CD4-positive, alpha-beta memory T cell (primary cell): ENCODE data around the gene TMEM50A. TPM values are rescaled to one million over a fixed set of nuclear protein-coding genes. Genes with fewer than 3 reads are reported as not detected.
"Not testable (repeated sequence)": the region's sequence is repeated elsewhere in the genome, so short reads cannot be mapped to it uniquely, and the experiment has no call there.

Source experiments
- CTCF ChIA-PET: fragments of 350-600 bp; sonication (Branson Sonifier 250); formaldehyde crosslinking; loops from one replicate; lab custom pipeline; 2021; ENCODE audit warnings: inconsistent platforms; ENCODE audit not compliant: partially characterized antibody; lab: Charles Lee
- POLR2A ChIA-PET: fragments of 350-600 bp; sonication (Branson Sonifier 250); formaldehyde crosslinking; loops from one replicate; lab custom pipeline; 2021; ENCODE audit not compliant: partially characterized antibody; lab: Charles Lee
- DNase-seq, 5 donors: peaks; one replicate each; pipeline versions ENCODE4 v3.0.0 to v3.0.0-alpha.2; 2020 to 2022; ENCODE audit warnings: mixed read lengths in 1 of 5
- H3K27ac ChIP-seq: one replicate; pipeline ENCODE4 v1.7.0; 2013; ENCODE audit warnings: low read depth, low read length
- H3K27me3 ChIP-seq: 2 replicates; pipeline ENCODE4 v1.7.0; 2013; ENCODE audit warnings: mild to moderate bottlenecking, low read length, moderate library complexity; ENCODE audit not compliant: insufficient read depth
- H3K36me3 ChIP-seq: 2 replicates; pipeline ENCODE4 v1.7.0; 2013; ENCODE audit warnings: mild to moderate bottlenecking, low read length, moderate library complexity; ENCODE audit not compliant: insufficient read depth
- H3K4me1 ChIP-seq: 2 replicates; pipeline ENCODE4 v1.7.0; 2013; ENCODE audit warnings: mild to moderate bottlenecking, low read length, moderate library complexity; ENCODE audit not compliant: insufficient read depth
- H3K4me3 ChIP-seq, 2 donors: one replicate each; pipeline ENCODE4 v1.7.0; 2013; ENCODE audit warnings: low read length in 2 of 2, mild to moderate bottlenecking in 1 of 2
- H3K9me3 ChIP-seq, 2 donors: one replicate each; pipeline ENCODE4 v1.7.0; 2013; ENCODE audit warnings: low read length in 2 of 2, control low read depth in 1 of 2; ENCODE audit not compliant: control insufficient read depth in 1 of 2
- H3K27ac Mint-ChIP-seq, 7 donors: one replicate each; pipeline ENCODE4 v1.8.0; 2020 to 2021; ENCODE audit warnings: mixed read lengths in 7 of 7, mild to moderate bottlenecking in 6 of 7, inconsistent platforms in 3 of 7, moderate library complexity in 3 of 7
- H3K27me3 Mint-ChIP-seq, 2 donors: one replicate each; pipeline ENCODE4 v1.8.0; 2020 to 2021; ENCODE audit warnings: mixed read lengths in 2 of 2
- H3K36me3 Mint-ChIP-seq, 2 donors: one replicate each; pipeline ENCODE4 v1.8.0; 2020 to 2021; ENCODE audit warnings: mixed read lengths in 2 of 2, inconsistent platforms in 1 of 2, mild to moderate bottlenecking in 1 of 2
- H3K4me1 Mint-ChIP-seq, 4 donors: one replicate each; pipeline ENCODE4 v1.8.0; 2020 to 2021; ENCODE audit warnings: mixed read lengths in 4 of 4, mild to moderate bottlenecking in 1 of 4
- H3K4me3 Mint-ChIP-seq, 8 donors: one replicate each; pipeline ENCODE4 v1.8.0; 2020 to 2021; ENCODE audit warnings: mixed read lengths in 8 of 8, mild to moderate bottlenecking in 7 of 8, moderate library complexity in 6 of 8, inconsistent platforms in 3 of 8
- H3K9me3 Mint-ChIP-seq, 8 donors: one replicate each; pipeline ENCODE4 v1.8.0; 2020 to 2021; ENCODE audit warnings: mixed read lengths in 8 of 8, mild to moderate bottlenecking in 5 of 8, inconsistent platforms in 3 of 8, moderate library complexity in 1 of 8
- intact Hi-C: fragments of 100-400 bp; cut with micrococcal nuclease; formaldehyde crosslinking; loops from one replicate; pipeline ENCODE4 v1.15.1; 2023
- polyA plus RNA-seq, 2 donors: library from polyadenylated mRNA; unstranded; fragments of 300-500 nt; fragmentation: Illumina TruSeq; gene quantifications; one replicate each; pipeline ENCODE4 v1.2.3, GENCODE V29; 2021
- total RNA-seq, 2 experiments: library from RNA; stranded (reverse); gene quantifications; one replicate each; pipeline ENCODE4 v1.2.3, GENCODE V29; 2021

TMEM50A gene
- total and polyA plus RNA-seq, 4 experiments from 2014 or later: 90.9 to 280 (median 143) TPM

- H3K4me1 ChIP-seq, H3K36me3 ChIP-seq, H3K9me3 Mint-ChIP-seq, H3K36me3 Mint-ChIP-seq, H3K27ac ChIP-seq, H3K4me3 ChIP-seq, DNase-seq, H3K4me1 Mint-ChIP-seq, POLR2A ChIA-PET, H3K27me3 Mint-ChIP-seq, H3K27ac Mint-ChIP-seq, H3K4me3 Mint-ChIP-seq, H3K9me3 ChIP-seq, intact Hi-C loops, CTCF ChIA-PET, H3K27me3 ChIP-seq: not testable (repeated sequence)
These were observed 16.0 kb upstream of the TMEM50A start for GRCh38 chr1:25322127-25322526.

DNA sequence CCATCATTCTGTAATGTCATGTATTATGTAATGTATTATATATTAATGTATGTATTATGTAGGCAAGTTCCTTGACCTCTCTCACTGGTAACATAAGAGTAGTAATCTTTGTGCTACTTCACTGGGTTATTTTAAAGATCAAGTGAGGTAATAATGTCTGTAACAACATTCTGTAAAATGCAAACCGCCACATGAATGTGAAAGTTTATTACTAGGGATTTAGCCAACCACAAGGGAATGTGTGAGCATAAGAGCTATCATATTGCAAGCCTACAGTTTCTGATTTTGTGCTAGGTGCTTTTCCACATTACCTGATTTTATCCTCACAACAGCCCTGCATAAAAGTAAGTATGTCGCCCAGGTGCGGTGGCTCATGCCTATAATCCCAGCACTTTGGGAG is 13.7 kb upstream of the TMEM50A start:
- H3K27me3 Mint-ChIP-seq, H3K4me1 ChIP-seq, H3K9me3 Mint-ChIP-seq, DNase-seq, intact Hi-C loops, POLR2A ChIA-PET, H3K27me3 ChIP-seq, H3K27ac ChIP-seq, H3K36me3 ChIP-seq, H3K27ac Mint-ChIP-seq, H3K9me3 ChIP-seq, H3K4me3 Mint-ChIP-seq, H3K36me3 Mint-ChIP-seq, H3K4me3 ChIP-seq, CTCF ChIA-PET: not testable (repeated sequence)
- peaks cover 0 to 10% (median 2%) of the 10 kb centered on the region in 4 donors for H3K4me1 Mint-ChIP-seq

GRCh38 chr1:25327864-25328790 is 10.0 kb upstream of the TMEM50A start:
- CTCF ChIA-PET, H3K27me3 ChIP-seq, H3K27ac ChIP-seq, H3K4me3 Mint-ChIP-seq, H3K36me3 ChIP-seq, H3K9me3 ChIP-seq, DNase-seq, POLR2A ChIA-PET, H3K27me3 Mint-ChIP-seq, H3K9me3 Mint-ChIP-seq, H3K4me3 ChIP-seq, intact Hi-C loops, H3K36me3 Mint-ChIP-seq: not testable (repeated sequence)
- Mint-ChIP-seq H3K27ac (peak overlapping the region in 2 of 7 donors; percentile 17 to 88), H3K4me1 (peaks cover 4 to 27% (median 15%) of the 10 kb centered on the region in 4 donors)
- H3K4me1 ChIP-seq: peaks cover 23% of the 10 kb centered on the region

DNA sequence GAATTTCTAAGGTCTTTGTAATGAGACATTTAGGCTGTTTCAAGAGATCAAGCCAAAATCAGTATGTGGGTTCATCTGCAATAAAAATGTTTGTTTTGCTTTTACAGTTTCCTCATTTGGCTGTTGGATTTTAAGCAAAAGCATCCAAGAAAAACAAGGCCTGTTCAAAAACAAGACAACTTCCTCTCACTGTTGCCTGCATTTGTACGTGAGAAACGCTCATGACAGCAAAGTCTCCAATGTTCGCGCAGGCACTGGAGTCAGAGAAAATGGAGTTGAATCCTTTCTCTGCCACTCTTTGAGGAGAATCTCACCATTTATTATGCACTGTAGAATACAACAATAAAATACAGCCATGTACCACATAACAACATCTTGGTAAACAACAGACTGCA is 9.3 kb upstream of the TMEM50A start:
- peaks cover 23% of the 10 kb centered on the region for H3K4me1 ChIP-seq
- H3K9me3 Mint-ChIP-seq, H3K27ac ChIP-seq, DNase-seq, H3K36me3 ChIP-seq, H3K9me3 ChIP-seq, intact Hi-C loops, H3K27me3 Mint-ChIP-seq, H3K36me3 Mint-ChIP-seq, CTCF ChIA-PET, H3K4me3 ChIP-seq, POLR2A ChIA-PET, H3K27me3 ChIP-seq: not testable (repeated sequence)
- Mint-ChIP-seq H3K27ac (peak overlapping the region in 3 of 7 donors; percentile 17 to 88 (median 82)), H3K4me1 (peaks cover 8 to 34% (median 20%) of the 10 kb centered on the region in 4 donors), H3K4me3 (peak overlapping the region in 1 of 8 donors; percentile 8)

GRCh38 chr1:25329336-25329735 is 8.8 kb upstream of the TMEM50A start:
- H3K9me3 ChIP-seq, H3K36me3 Mint-ChIP-seq, CTCF ChIA-PET, H3K4me3 ChIP-seq, POLR2A ChIA-PET, H3K27ac ChIP-seq, H3K27me3 Mint-ChIP-seq, intact Hi-C loops, H3K27me3 ChIP-seq, H3K36me3 ChIP-seq, H3K9me3 Mint-ChIP-seq, DNase-seq: not testable (repeated sequence)
- peaks cover 23% of the 10 kb centered on the region for H3K4me1 ChIP-seq
- H3K4me3 Mint-ChIP-seq: peak overlapping the region in 4 of 8 donors; percentile 34 to 65 (median 56)
- H3K27ac Mint-ChIP-seq: peak overlapping the region; percentile 30 to 96 (median 92)
- H3K4me1 Mint-ChIP-seq: peaks cover 8 to 39% (median 23%) of the 10 kb centered on the region in 4 donors

- H3K4me3 ChIP-seq, H3K9me3 Mint-ChIP-seq, H3K27ac ChIP-seq, intact Hi-C loops, POLR2A ChIA-PET, H3K27me3 ChIP-seq, H3K27me3 Mint-ChIP-seq, H3K9me3 ChIP-seq, H3K36me3 ChIP-seq, H3K36me3 Mint-ChIP-seq, CTCF ChIA-PET: not testable (repeated sequence)
- Mint-ChIP-seq H3K27ac (peak overlapping the region; percentile 61 to 96 (median 92)), H3K4me1 (peaks cover 8 to 44% (median 24%) of the 10 kb centered on the region in 4 donors), H3K4me3 (peak overlapping the region in 7 of 8 donors; percentile 28 to 75 (median 55))
- DNase-seq: peak; percentile 5 to 42 (median 23)
- peaks cover 23% of the 10 kb centered on the region for H3K4me1 ChIP-seq
These were observed 8.2 kb upstream of the TMEM50A start for GRCh38 chr1:25329950-25330349.

DNA sequence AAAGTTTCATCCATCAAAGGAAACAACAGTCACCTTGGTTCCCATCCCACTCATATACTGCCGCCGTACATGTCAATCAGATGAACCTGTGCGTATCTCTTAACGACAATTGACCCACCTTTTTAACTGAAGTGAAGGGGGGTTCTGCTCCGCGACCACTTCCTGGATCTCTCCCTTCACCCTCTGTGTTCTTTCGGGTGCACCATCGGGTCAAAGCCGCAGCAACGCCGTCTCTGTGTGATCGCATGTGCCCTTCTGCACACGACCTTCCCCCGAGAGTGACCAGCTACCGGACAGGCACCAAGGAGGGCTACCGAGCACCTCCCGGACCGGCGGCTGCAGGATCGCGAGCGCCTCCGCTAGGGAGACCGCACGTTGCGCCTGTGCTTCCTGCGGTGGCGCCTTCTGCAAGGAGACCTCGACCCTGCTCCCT is 1.2 kb upstream of the TMEM50A start:
- peak overlapping the region; percentile 86 to 95 (median 90) for H3K27ac Mint-ChIP-seq
- H3K9me3 ChIP-seq, H3K27me3 Mint-ChIP-seq, CTCF ChIA-PET, H3K9me3 Mint-ChIP-seq, H3K36me3 ChIP-seq, H3K27me3 ChIP-seq, POLR2A ChIA-PET: not testable (repeated sequence)
- peaks cover 0 to 19% of the 10 kb centered on the region in 2 donors for H3K36me3 Mint-ChIP-seq
- intact Hi-C loops: loop anchor here (5.0 kb wide), 1 partner anchor 95 kb away; the partner anchor contains the start of gene MACO1
- peaks cover 27% of the 10 kb centered on the region for H3K4me1 ChIP-seq
- peak overlapping the region; percentile 98 for H3K27ac ChIP-seq
- H3K4me3 Mint-ChIP-seq: peak overlapping the region; percentile 91 to 98 (median 95)
- peak overlapping the region; percentile 30 to 81 for H3K4me3 ChIP-seq
- DNase-seq: peak; percentile 32 to 54 (median 43)
- peaks cover 16 to 58% (median 37%) of the 10 kb centered on the region in 4 donors for H3K4me1 Mint-ChIP-seq
